Amniotic stem cell (primary cell): ENCODE results near the gene SBF2.

Experiments
- DNase-seq: peaks from one replicate; lab custom pipeline; 2025; lab: John Stamatoyannopoulos, UW

The SBF2 gene

GRCh38 chr11:10301656-10302358, 7.8 kb upstream of the SBF2 start:
- peak; percentile 41 for DNase-seq

- no peak for DNase-seq
Measured at GRCh38 chr11:10298342-10298741, 4.3 kb upstream of the SBF2 start.

DNA sequence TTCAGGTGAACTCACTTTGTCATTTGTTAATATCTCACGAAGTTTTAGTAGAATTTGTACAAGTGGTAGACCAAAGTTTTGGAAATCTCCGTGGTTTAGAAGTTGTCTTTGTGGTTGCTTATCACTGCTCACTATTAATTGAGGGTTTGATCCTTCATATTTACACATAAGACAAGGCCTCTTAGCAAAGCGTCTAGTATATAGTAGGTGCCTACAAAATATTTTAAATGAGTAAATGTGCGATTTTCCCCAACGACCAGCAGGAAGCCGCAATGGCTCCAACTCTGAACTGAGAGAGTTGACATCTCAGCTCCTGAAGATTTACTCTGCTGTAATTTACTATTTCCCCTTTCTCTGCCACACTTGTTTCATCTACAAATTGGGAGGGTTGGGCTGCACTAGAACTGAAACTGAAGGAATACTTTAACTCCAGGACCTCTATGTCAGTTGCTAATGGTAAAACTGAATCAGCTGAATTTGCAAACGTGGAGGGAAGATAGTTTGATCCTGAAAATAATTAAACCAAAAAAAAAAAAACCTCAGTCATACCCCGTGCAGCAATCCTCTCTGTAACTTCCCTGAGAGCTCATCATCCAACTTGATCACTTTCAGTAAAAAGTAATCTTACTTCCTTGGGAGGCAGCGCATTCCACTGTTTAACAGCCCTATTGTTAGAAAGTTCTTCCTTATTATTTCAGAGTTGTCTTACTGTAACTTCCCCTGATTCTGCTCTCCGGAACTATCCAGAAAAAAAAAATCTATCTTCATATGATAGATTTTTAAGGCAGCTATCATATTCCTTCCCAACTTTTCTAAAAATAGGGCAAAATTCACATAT, 1.3 kb upstream of the SBF2 start:
- no peak for DNase-seq

DNA sequence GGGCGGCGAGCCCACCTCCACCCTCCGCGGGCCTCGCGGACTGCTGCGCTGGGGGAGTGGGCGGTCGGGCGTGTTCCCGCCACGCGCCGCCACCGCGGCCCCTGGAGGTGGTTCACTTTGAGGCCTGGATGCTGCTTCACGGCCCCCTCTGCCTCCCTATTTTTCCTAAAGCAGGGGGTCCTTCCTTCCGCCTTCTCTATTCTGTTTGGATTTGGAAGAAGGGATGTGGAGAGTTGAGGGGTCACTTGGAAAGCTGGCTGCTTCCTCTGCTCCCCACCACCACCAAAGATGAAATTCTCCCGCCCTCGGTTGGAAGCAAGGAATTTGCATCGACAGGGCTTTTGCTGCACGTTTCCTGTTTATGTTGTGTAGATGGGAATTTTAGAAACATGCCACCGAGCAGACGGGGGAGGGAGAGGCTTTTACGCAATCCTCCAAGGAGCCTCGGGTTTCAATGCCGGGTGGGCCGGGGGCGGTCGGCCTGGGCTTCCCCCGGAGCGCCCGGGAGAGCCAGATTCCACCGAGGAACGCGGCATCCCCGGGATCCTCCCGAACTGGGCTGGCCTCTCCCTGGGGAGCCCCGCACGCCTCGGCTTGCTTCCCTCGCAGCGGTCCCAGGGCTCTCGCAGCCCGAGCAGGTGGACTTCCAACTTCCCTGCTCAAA, 403 bp upstream of the SBF2 start:
- no peak for DNase-seq

- no peak for DNase-seq
Measured at GRCh38 chr11:10291801-10292638, 2.0 kb downstream of the SBF2 start.

DNA sequence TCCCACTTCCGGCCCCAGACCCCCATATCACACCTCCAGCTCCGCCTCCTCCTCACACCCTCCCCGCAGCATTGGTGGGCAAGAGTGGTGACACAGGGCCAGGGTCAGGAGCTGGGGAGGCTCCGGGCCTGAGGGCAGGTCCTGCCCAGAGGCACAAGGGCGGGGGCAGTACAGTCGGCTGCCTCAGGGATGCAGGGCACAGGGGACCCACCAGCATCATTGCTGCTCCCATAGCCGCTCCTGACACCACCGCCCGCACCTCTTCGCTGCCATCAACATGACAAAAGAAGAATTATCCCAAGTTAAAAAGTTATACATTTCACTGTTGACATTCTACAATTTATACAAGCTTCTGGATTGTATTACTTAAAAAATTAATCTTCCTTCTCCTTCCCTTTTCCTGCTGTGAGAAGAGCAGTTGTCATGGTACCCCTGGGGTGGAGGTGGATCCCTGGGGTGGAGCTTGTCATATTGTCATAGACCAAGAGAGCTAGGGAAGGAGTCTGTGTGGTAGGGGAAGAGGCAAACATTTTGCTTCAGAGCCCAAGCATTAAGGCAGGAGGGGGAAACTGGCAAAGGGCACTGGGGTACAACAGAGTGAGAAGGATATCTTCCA, 4.1 kb downstream of the SBF2 start:
- DNase-seq, result no peak

DNA sequence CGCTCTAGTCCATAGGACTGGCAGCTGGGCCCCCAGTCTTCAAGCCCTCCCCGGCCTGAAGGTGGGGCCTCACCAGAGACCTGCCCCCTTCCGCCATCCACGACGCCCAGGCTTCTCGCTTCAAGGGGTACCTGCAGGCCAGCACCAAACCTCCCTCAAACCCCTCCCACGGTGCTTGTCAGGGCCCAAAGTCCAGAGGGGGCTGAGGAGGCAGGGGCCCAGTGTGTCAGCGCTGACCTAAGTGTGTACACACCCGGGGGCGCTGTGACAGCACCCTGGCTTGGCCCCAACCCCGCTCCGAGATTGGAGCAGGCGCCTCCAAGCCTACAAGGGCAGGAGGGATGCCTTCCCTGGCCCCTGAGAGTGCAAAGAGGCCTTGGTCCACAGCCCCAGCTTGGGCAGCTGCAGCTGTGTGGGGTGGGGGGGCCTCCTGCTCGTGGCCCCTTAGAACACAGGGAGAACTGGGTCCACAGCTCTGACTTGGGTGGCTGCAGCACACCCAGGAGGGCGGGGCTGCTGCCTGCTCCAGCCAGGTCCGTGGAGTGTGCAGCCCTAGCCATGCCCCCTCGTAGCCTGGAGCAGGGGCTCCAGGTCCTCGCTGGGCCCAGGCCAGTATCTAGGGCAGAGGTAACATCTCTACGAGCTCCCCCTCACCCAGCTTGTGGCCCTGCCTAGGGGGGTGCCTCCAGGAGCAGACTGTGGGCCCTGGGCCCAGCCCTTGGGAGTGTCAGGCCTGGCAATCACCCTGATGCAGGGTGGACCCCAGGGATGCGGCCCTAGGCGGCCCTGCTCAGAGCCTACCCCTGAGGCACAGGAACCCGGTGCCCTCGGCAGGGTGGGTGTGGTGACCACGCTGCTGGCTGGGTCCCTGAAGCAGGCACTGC, 4.9 kb downstream of the SBF2 start:
- DNase-seq, result no peak

DNA sequence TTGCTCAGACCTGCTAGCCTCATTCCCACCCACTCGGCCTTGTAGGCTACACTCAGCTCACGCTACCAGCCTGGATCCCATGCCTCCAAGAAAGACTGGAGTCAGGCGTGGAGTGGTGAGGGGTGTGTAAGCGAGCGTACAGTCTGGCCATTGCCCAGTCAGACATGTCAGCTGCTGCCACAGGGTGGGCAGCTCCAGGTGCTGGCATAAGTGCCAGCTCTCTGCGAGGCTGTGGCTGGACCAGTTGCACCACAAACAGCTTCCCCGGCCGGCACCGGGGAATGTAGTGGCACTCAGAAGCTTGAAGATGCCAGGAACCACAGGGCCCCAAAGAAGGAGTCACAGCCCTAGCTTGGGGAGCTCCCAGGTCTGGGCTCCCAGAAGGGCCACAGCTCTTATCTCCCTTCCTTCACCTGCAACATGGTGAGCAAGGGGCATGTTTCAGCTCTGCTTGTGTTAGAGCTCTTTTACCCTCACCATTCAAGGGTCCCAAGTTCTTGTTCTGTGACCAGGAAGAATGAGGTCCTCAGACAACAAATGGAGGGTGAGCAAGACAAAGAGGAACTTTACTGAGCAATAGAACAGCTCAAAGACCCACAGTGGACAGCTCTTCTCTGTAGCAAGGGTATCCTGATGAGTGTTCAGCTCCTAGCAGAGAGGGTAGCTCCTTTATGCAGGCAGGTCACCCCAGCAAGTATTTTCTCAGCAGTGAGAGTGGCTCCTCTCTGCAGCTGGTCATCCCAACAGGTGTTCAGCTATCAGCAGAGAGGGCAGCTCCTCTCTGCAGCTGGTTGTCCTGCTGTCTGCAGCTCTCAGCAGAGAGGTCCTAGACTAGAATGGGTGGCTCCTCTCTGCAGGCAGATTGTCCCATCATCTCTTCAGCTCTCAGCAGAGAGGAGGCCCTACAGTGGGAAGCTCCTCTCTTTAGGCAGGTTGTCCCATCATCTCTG, 6.0 kb downstream of the SBF2 start:
- DNase-seq, result no peak

DNA sequence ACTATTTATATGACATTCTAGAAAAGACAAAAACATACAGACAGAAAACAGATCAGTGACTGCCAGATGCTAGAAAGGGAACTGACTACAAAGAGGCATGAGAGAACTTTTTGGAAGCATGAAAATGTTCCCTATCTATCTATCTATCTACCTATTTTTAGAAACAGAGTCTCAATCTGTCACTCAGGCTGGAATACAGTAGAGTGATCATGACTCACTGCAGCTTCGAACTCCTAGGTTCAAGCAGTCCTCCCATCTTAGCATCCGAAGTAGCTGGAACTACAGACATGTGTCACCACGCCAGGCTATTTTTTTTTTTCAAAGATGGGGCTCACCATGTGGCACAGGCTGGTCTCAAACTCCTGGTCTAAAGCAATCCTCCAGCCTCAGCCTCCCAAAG, 6.9 kb downstream of the SBF2 start:
- DNase-seq, result no peak

DNA sequence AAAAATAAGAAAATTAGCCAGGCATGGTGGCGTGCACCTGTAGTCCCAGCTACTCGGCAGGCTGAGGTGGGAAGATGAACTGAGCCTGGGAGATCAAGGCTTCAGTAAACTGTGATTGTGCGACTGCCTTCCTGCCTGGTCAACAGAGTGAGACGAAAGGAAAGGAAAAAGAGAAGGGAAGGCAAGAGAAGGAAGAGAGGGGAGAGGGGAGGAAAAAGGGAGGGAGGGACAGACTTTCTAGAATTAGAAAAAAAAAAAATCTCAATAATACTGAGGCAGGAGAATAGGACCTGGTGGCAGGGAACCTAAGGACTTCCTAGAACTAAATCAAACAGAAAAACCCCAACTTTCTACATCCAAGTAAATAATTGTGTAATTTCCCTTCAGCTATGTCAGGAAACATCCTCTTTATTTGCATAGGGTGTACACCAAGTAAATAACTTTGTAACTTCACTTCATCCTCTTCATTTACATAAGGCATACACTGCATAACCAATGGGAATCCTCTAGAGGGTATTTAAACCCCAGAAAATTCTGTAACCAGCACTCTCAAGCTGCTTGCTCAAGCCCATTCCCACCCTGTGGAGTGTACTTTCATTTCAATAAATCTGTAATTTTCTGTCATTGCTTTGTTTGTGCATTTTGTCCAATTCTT, 8.7 kb downstream of the SBF2 start:
- DNase-seq, result no peak

- no peak for DNase-seq
Measured at GRCh38 chr11:10283991-10284390, 10.0 kb downstream of the SBF2 start.

GRCh38 chr11:10282117-10282516, 11.9 kb downstream of the SBF2 start:
- no peak for DNase-seq

- DNase-seq, result no peak
Measured at GRCh38 chr11:10275714-10276113, 18.3 kb downstream of the SBF2 start.

DNA sequence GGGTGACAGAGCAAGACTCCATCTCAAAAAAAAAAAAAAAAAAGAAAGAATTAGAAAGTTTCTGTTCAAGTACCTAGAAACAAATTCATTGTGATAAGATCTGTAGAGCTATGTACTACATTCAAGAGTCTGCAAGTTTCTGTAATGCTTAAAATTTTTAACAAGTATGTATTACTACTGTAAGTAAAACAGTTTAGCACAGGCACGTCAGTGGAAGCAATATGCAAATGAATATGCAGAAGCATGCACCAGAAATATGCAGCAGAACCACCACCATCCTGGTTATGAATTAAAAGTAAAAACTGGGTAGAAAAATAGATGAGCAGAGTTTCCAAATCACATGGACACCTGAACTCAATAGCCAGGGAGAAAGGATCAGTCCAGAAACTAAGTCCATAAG, 19.3 kb downstream of the SBF2 start:
- DNase-seq, result no peak

- DNase-seq, result no peak
Measured at GRCh38 chr11:10273738-10274137, 20.3 kb downstream of the SBF2 start.

GRCh38 chr11:10272132-10272531, 21.9 kb downstream of the SBF2 start:
- no peak for DNase-seq

DNA sequence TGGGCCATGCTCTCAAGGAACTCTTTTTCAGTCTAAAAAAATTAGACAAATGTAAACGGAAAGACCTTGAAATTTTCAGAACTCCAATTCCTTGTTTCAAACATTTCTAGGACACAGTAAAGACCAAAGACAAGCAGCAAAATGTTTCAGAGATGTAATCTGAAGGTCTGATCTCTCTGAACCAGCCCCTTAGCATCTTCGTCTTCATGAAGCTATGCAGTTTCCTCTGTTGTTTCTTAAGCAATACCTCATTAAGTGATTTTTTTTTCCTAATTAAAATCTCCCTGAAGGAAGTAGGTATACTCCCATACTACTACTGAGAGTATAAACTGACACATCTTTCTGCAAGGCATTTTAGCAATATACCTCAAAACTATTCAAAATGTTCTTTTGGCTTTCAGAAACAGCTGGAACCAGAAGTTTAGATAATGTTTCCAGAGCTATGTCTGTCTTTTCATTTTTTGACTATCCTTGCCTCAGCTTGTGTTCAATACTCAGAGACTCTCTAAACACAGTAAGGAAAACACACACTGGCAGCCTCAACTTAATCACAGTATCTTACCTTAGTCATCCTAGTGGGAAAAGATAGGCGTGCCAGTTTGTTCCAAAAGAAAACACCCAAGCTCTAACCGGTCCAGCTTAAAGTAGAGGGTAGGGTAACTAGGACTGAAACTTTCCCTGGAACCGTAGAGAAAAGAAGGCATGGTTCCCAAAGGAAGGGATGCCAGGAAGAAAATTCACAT, 25.1 kb downstream of the SBF2 start:
- DNase-seq, result no peak

DNA sequence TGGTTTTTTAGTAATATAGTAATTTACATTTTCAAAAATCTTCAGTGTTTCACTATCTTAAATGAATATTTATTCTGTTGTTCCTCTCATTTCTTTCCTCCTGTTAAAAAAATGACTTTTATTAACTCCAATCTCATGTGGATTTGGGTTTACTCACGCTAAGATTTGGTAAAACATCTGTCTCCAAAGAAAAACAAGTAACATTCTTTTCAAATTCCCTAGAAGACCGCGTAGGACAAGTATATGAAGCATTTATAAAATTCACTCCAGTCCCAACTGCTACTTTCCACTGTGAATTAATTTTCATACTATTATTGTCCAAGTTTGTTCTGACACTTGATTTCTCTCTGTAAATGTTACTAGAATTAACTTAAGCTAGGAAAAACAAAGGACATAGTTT, 26.2 kb downstream of the SBF2 start:
- DNase-seq, result no peak
